A549 (cell line): Measurements from ENCODE around the gene KLF5. TPM values are rescaled to one million over a fixed set of nuclear protein-coding genes. Genes with fewer than 3 reads are reported as not detected.

Experiments used
- ATAC-seq, 2 experiments: fragments of 200-7000 bp in 1 of 2; fragments of >200 bp in 1 of 2; cut with Nextera tagmentation in 1 of 2; cut with Tn5 transposase in 1 of 2; 3 replicates each; pipeline versions ENCODE4 v1.8.0 to v1.9.1; 2018 to 2020; ENCODE audit warnings: mild to moderate bottlenecking in 1 of 2, moderate library complexity in 1 of 2
- CTCF ChIA-PET: fragments of 300-600 bp; sonication (Branson Sonifier 250); formaldehyde crosslinking; extraction: SDS; loops from one replicate; lab custom pipeline; 2021; ENCODE audit warnings: antibody characterized with exemption, inconsistent platforms; lab: Yijun Ruan, JAX
- POLR2A ChIA-PET: fragments of 350-600 bp; formaldehyde crosslinking; extraction: SDS; loops from one replicate; lab custom pipeline; 2021; ENCODE audit warnings: antibody characterized with exemption, inconsistent platforms; lab: Yijun Ruan, JAX
- DNase-seq, 2 experiments: peaks; one replicate each; pipeline versions ENCODE4 v3.0.0 to v3.0.0-alpha.2; 2011 to 2016; ENCODE audit warnings: low read depth in 1 of 2, low spot score in 1 of 2
- FAIRE-seq: peaks from 2 replicates; lab custom pipeline; 2011; peaks lifted over from hg19 to GRCh38; lab: Jason Lieb, UNC
- H3K27ac ChIP-seq, 2 experiments: fragments of >200 bp; sonication (Bioruptor Twin); formaldehyde crosslinking; 3 replicates each; pipeline ENCODE4 v1.5.1; 2016 to 2017
- H3K4me1 ChIP-seq: fragments of >200 bp; sonication (Bioruptor Twin); formaldehyde crosslinking; 3 replicates; pipeline ENCODE4 v1.6.1; 2016
- H3K4me2 ChIP-seq: fragments of >200 bp; sonication (Bioruptor Twin); formaldehyde crosslinking; 3 replicates; pipeline ENCODE4 v1.6.1; 2016
- H3K4me3 ChIP-seq: fragments of >200 bp; sonication (Bioruptor Twin); formaldehyde crosslinking; 3 replicates; pipeline ENCODE4 v1.5.1; 2016
- H3K9me3 ChIP-seq: fragments of >200 bp; sonication (Bioruptor Twin); formaldehyde crosslinking; 3 replicates; pipeline ENCODE4 v1.6.1; 2016
- CBX2 ChIP-seq: fragments of 200-600 bp; sonication (generic); IDR thresholded peaks from 2 replicates; pipeline ENCODE4 v1.6.1; 2016; ENCODE audit warnings: low read depth, mild to moderate bottlenecking, borderline replicate concordance
- CBX8 ChIP-seq: fragments of 200-600 bp; sonication (generic); IDR thresholded peaks from 2 replicates; pipeline ENCODE4 v1.6.1; 2016
- CEBPB ChIP-seq, 2 experiments: fragments of >200 bp in 1 of 2; sonication (Bioruptor Twin) in 1 of 2; formaldehyde crosslinking in 1 of 2; IDR thresholded peaks; 2 replicates each; pipeline ENCODE4 v1.6.1; 2012 to 2016
- EHF ChIP-seq: fragments of 250-450 bp; sonication (Bioruptor Pico); IDR thresholded peaks from 2 replicates; pipeline ENCODE4 v1.5.0; 2020; ENCODE audit warnings: mild to moderate bottlenecking
- EP300 ChIP-seq, 2 experiments: fragments of >200 bp; sonication (Bioruptor Twin); formaldehyde crosslinking; IDR thresholded peaks; 2 replicates in 1 of 2; 3 replicates in 1 of 2; pipeline ENCODE4 v1.6.1; 2016 to 2017
- ESRRA ChIP-seq: fragments of 150-350 bp; IDR thresholded peaks from 2 replicates; pipeline ENCODE4 v1.6.1; 2014; ENCODE audit warnings: mild to moderate bottlenecking, low read length, borderline replicate concordance
- FOSL2 ChIP-seq, 2 experiments: fragments of 450-650 bp in 1 of 2; fragments of >200 bp in 1 of 2; sonication (Bioruptor Twin) in 1 of 2; formaldehyde crosslinking; IDR thresholded peaks; 2 replicates each; pipeline versions ENCODE4 v1.5.0 to v1.6.1; 2016 to 2020; ENCODE audit warnings: mild to moderate bottlenecking in 1 of 2, moderate library complexity in 1 of 2
- FOXS1 ChIP-seq: fragments of 250-450 bp; sonication (Bioruptor Pico); IDR thresholded peaks from 2 replicates; pipeline ENCODE4 v1.5.0; 2020; ENCODE audit warnings: mild to moderate bottlenecking, moderate library complexity
- GATA3 ChIP-seq: IDR thresholded peaks from 2 replicates; pipeline ENCODE4 v1.6.1; 2012; ENCODE audit warnings: borderline replicate concordance
- HEYL ChIP-seq: fragments of 250-450 bp; sonication (Bioruptor Pico); IDR thresholded peaks from 2 replicates; pipeline ENCODE4 v1.8.0; 2021; ENCODE audit warnings: mild to moderate bottlenecking, moderate library complexity
- JUNB ChIP-seq: fragments of >200 bp; sonication (Bioruptor Twin); formaldehyde crosslinking; IDR thresholded peaks from 2 replicates; pipeline ENCODE4 v1.6.1; 2016
- MAZ ChIP-seq: fragments of 150-350 bp; IDR thresholded peaks from 2 replicates; pipeline ENCODE4 v1.6.1; 2014; ENCODE audit warnings: antibody characterized with exemption, low read depth, low read length, borderline replicate concordance
- NFE2L2 ChIP-seq: fragments of 150-350 bp; conservative IDR thresholded peaks from 2 replicates; pipeline ENCODE4 v1.6.1; 2014; ENCODE audit warnings: low read length
- NPAS2 ChIP-seq: fragments of 250-450 bp; sonication (Bioruptor Pico); IDR thresholded peaks from 2 replicates; pipeline ENCODE4 v1.8.0; 2022; ENCODE audit warnings: mild to moderate bottlenecking, moderate library complexity, borderline replicate concordance
- PHF8 ChIP-seq: fragments of 200-600 bp; sonication (generic); IDR thresholded peaks from 2 replicates; pipeline ENCODE4 v1.6.1; 2016; ENCODE audit warnings: low read depth, mild to moderate bottlenecking, antibody characterized with exemption, moderate library complexity, borderline replicate concordance
- POLR2A ChIP-seq: IDR thresholded peaks from 2 replicates; pipeline ENCODE4 v1.6.1; 2012; ENCODE audit warnings: mild to moderate bottlenecking, low read length
- RAD21 ChIP-seq, 2 experiments: fragments of >200 bp in 1 of 2; sonication (Bioruptor Twin) in 1 of 2; formaldehyde crosslinking in 1 of 2; IDR thresholded peaks in 1 of 2; conservative IDR thresholded peaks in 1 of 2; 2 replicates in 1 of 2; 3 replicates in 1 of 2; pipeline ENCODE4 v1.6.1; 2012 to 2018; ENCODE audit warnings: inconsistent platforms in 1 of 2
- RARB ChIP-seq: fragments of 250-450 bp; sonication (Bioruptor Pico); IDR thresholded peaks from 2 replicates; pipeline ENCODE4 v1.8.0; 2021; ENCODE audit warnings: mild to moderate bottlenecking, moderate library complexity
- RCOR1 ChIP-seq: fragments of 150-350 bp; IDR thresholded peaks from 2 replicates; pipeline ENCODE4 v1.6.1; 2014; ENCODE audit warnings: antibody characterized with exemption, low read length, low read depth
- RFX5 ChIP-seq: fragments of 450-650 bp; IDR thresholded peaks from 2 replicates; pipeline ENCODE4 v1.7.1; 2014; ENCODE audit warnings: antibody characterized with exemption, mild to moderate bottlenecking, moderate library complexity
- SMC3 ChIP-seq: fragments of >200 bp; sonication (Bioruptor Twin); formaldehyde crosslinking; IDR thresholded peaks from 3 replicates; pipeline ENCODE4 v1.6.1; 2018; ENCODE audit warnings: inconsistent platforms
- SREBF2 ChIP-seq: fragments of 450-650 bp; IDR thresholded peaks from 2 replicates; pipeline ENCODE4 v1.6.1; 2014; ENCODE audit warnings: mild to moderate bottlenecking, moderate library complexity
- TFCP2L1 ChIP-seq: fragments of 250-450 bp; sonication (Bioruptor Pico); IDR thresholded peaks from 2 replicates; pipeline ENCODE4 v1.5.0; 2021; ENCODE audit warnings: mild to moderate bottlenecking
- ZC3H11A ChIP-seq: fragments of 450-650 bp; IDR thresholded peaks from 2 replicates; pipeline ENCODE4 v1.6.1; 2014; ENCODE audit warnings: antibody characterized with exemption, mild to moderate bottlenecking
- ZNF302 ChIP-seq: fragments of 250-450 bp; sonication (Bioruptor Pico); IDR thresholded peaks from 2 replicates; pipeline ENCODE4 v1.9.0; 2021; ENCODE audit warnings: inconsistent platforms, mild to moderate bottlenecking, moderate library complexity
- ZSCAN20 ChIP-seq: fragments of 250-450 bp; sonication (Bioruptor Pico); IDR thresholded peaks from 2 replicates; pipeline ENCODE4 v1.8.0; 2022; ENCODE audit warnings: mild to moderate bottlenecking, moderate library complexity
- WGBS: methylation state at CpG from one replicate; pipeline ENCODE4 v1.1.6; 2017; ENCODE audit errors: missing lambda C conversion rate; 5-methylcytosine and 5-hydroxymethylcytosine counted together
- polyA plus RNA-seq, 4 experiments: library from polyadenylated mRNA; depleted of rRNA in 3 of 4; stranded (reverse); fragments of >200 nt; fragmentation: RNase III in 1 of 4; extraction: RNeasy Plus Mini Kit Qiagen cat#74134 plus additional on column Dnase treatment in 1 of 4; gene quantifications; 2 replicates in 3 of 4; 3 replicates in 1 of 4; pipeline ENCODE4 v1.2.3, GENCODE V29; 2011 to 2017
- TF ChIP-seq, protein P1 (sequence below): fragments of 450-650 bp; IDR thresholded peaks from 2 replicates; pipeline ENCODE4 v1.6.1; 2014; ENCODE audit warnings: antibody characterized with exemption
- TF ChIP-seq, protein P2 (sequence below): fragments of 250-450 bp; sonication (Bioruptor Pico); IDR thresholded peaks from 2 replicates; pipeline ENCODE4 v1.5.0; 2021; ENCODE audit warnings: mild to moderate bottlenecking, moderate library complexity, borderline replicate concordance
- TF ChIP-seq, protein P3 (sequence below): fragments of >200 bp; sonication (Bioruptor Twin); formaldehyde crosslinking; IDR thresholded peaks from 3 replicates; pipeline ENCODE4 v1.5.1; 2016

Gene KLF5
- polyA plus RNA-seq, 2 of the 4 experiments (the other 2 are of a cell fraction), result 48.7 to 83.5 TPM

DNA sequence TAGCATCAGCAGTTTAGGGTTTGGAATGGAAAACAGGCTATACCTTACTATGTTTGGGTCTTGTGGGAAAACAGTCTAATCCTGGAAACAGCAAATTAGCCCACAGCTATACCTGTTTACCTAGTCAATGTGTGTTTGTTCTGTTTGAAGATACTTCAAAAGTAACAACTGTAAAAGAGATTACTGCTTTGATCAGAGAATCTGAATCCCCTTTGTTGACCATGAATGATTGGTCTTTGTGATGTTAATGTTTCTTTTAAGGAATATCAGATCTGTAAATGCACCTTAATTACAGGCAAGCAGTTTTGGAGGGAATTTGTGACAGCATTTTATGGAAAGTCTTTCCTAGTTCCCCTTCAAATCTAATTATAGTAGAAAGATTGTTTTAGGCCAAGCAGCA is 20.7 kb upstream of the KLF5 start:
- H3K4me3 ChIP-seq, result no peak overlapping the region
- FAIRE-seq (no peak), DNase-seq (no peak), ATAC-seq (no peak)
- TF ChIP-seq POLR2A (no peak), RARB (CRISPR knock-in tag) (no peak), SMC3 (no peak), CBX8 (no peak), FOSL2 (IDR thresholded peaks at IDR 0.05) (no peak), FOSL2 (CRISPR knock-in tag; IDR thresholded peaks at IDR 0.05) (no peak), ZSCAN20 (no peak), PHF8 (no peak), SREBF2 (no peak), RAD21 (conservative IDR thresholded peaks at IDR 0.05 in 1 of 2, IDR thresholded peaks at IDR 0.05 in 1 of 2) (no peak), RFX5 (no peak), ZC3H11A (no peak), FOXS1 (CRISPR knock-in tag) (no peak)
- TF ChIP-seq, protein P1, sequence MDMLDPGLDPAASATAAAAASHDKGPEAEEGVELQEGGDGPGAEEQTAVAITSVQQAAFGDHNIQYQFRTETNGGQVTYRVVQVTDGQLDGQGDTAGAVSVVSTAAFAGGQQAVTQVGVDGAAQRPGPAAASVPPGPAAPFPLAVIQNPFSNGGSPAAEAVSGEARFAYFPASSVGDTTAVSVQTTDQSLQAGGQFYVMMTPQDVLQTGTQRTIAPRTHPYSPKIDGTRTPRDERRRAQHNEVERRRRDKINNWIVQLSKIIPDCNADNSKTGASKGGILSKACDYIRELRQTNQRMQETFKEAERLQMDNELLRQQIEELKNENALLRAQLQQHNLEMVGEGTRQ, result no peak
- TF ChIP-seq, protein P2, sequence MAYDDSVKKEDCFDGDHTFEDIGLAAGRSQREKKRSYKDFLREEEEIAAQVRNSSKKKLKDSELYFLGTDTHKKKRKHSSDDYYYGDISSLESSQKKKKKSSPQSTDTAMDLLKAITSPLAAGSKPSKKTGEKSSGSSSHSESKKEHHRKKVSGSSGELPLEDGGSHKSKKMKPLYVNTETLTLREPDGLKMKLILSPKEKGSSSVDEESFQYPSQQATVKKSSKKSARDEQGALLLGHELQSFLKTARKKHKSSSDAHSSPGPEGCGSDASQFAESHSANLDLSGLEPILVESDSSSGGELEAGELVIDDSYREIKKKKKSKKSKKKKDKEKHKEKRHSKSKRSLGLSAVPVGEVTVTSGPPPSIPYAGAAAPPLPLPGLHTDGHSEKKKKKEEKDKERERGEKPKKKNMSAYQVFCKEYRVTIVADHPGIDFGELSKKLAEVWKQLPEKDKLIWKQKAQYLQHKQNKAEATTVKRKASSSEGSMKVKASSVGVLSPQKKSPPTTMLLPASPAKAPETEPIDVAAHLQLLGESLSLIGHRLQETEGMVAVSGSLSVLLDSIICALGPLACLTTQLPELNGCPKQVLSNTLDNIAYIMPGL (CRISPR knock-in tag), result no peak
- H3K4me2 ChIP-seq, result no peak overlapping the region
- H3K9me3 ChIP-seq, result no peaks in the 10 kb centered on the region
- POLR2A ChIA-PET, result no interaction called here
- CTCF ChIA-PET, result no interaction called here
- H3K27ac ChIP-seq, result peak overlapping the region; percentile 47 to 77; a peak in 4 of 6 replicates
- H3K4me1 ChIP-seq, result peaks cover 44% of the 10 kb centered on the region

DNA sequence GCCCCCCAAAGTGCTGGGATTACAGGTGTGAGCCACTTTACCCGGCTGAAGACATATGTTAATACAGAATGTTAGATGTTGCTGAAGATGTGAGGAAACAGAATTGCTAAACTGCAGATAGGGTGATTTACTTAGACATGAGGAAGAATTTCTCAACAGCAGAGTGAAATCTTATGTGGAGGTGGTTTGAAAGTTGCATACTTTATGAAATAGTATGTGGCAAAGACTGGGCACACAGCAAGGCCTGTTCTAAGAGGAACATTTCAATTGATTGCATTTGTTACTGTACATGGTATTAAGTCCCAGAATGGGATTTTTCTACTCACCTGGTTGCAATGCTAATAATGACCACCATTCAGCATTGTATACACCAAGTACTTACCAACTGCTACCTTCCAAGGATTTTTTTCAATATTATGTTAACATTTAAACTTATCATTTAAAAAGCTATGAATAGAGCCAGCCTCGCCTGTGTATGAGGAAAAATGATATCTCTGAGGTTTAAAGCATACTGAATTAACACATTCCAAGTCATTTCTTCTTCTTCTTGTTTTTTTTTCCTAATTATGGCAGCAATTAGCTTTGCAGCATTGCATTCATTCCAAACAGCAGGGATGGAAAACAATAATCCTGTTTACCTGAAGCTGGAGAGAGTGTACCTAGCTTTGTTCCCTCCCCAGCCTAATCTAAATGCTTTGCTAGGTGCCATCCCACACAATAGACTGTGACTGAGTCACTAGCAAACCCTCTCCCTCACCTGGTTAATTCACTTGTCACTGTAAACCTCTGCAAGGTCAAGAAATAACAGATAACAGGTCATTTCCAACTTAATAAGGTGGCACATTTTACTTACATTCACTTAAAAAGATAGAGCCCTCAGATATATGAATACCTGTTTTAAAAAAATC is 19.4 kb upstream of the KLF5 start:
- 63% methylated on average over 2 of the region's 2 CpGs for WGBS
- no peak for DNase-seq
- Histone ChIP-seq H3K9me3 (no peaks in the 10 kb centered on the region), H3K4me2 (peak overlapping the region; percentile 77)
- no peak for TF ChIP-seq ZC3H11A
- TF ChIP-seq CEBPB (IDR thresholded peaks at IDR 0.05), result 0 out of 4 replicates have a peak, but pooled peaks of 1 of the 2 experiments have one; percentile 19
- TF ChIP-seq, all 56 proteins: peak for 1
- peaks cover 38% of the 10 kb centered on the region for H3K4me1 ChIP-seq
- ATAC-seq (0 out of 6 replicates have a peak, but pooled peaks of 1 of the 2 experiments have one; percentile 17), FAIRE-seq (no peak)
- CTCF ChIA-PET, result interaction anchor here (0.7 to 1.0 kb wide), 3 partner anchors 10 to 92 kb away, joined by 3 read pairs; no protein-coding TSS in a partner anchor
- no peak overlapping the region; the same call in 2 of the 3 replicates for H3K4me3 ChIP-seq
- peak overlapping the region; percentile 77 to 93 for H3K27ac ChIP-seq
- POLR2A ChIA-PET, result interaction anchor here (2.3 kb wide), 1 partner anchor 19 kb away, joined by 14 read pairs; the partner anchor contains the start of gene KLF5

DNA sequence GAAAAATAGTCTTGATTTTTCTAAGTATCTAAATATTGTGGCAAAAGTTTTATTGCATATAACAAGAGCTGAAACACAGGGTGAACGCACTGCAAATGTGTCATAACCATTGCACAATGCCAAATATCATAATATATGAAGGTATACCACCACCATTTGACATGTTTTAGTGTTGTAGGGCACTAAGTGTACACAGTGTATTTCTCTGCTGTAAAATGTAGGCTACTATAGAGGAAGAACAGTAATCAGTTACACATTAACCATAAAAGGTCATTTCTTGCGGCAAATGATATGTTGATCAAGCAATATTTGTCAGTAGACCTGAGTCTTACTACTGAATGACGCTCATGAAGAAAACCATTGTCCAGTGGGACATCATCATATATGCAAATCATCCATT is 18.3 kb upstream of the KLF5 start:
- H3K4me1 ChIP-seq, result peaks cover 37% of the 10 kb centered on the region
- peak overlapping the region; percentile 16; the same call in 1 of the 3 replicates for H3K4me3 ChIP-seq
- POLR2A ChIA-PET, result interaction anchor here (1.3 to 2.3 kb wide), 3 partner anchors 15 to 18 kb away, joined by 5 to 14 read pairs (median 9); partner anchors contain the start of gene KLF5
- FAIRE-seq (no peak), ATAC-seq (peak; percentile 84 to 89), DNase-seq (peak; percentile 40 to 88)
- H3K27ac ChIP-seq, result peak overlapping the region; percentile 77 to 93
- peak overlapping the region; percentile 77 for H3K4me2 ChIP-seq
- 0% methylated on average over 3 of the region's 3 CpGs for WGBS
- CTCF ChIA-PET, result interaction anchor here (1.1 kb wide), 1 partner anchor 16 kb away, joined by 4 read pairs; no protein-coding TSS in a partner anchor
- no peaks in the 10 kb centered on the region for H3K9me3 ChIP-seq
- TF ChIP-seq HEYL (CRISPR knock-in tag) (no peak), TFCP2L1 (no peak), ZNF302 (CRISPR knock-in tag) (no peak), ESRRA (no peak), FOSL2 (IDR thresholded peaks at IDR 0.05) (no peak), FOSL2 (CRISPR knock-in tag; IDR thresholded peaks at IDR 0.05) (no peak; the same call in 1 of the 2 replicates), GATA3 (peak; percentile 4; the same call in 1 of the 2 replicates), NPAS2 (CRISPR knock-in tag) (no peak), CBX2 (no peak), POLR2A (no peak), RCOR1 (no peak), RAD21 (conservative IDR thresholded peaks at IDR 0.05 in 1 of 2, IDR thresholded peaks at IDR 0.05 in 1 of 2) (no peak; a peak in 1 of 5 replicates), EP300 (IDR thresholded peaks at IDR 0.05) (peak in 1 of 2 experiments; percentile 39; a peak in 1 of 5 replicates), MAZ (no peak), NFE2L2 (no peak), JUNB (0 out of 2 replicates have a peak, but pooled peaks have one; percentile 9), EHF (CRISPR knock-in tag) (no peak)
- TF ChIP-seq, protein P3, sequence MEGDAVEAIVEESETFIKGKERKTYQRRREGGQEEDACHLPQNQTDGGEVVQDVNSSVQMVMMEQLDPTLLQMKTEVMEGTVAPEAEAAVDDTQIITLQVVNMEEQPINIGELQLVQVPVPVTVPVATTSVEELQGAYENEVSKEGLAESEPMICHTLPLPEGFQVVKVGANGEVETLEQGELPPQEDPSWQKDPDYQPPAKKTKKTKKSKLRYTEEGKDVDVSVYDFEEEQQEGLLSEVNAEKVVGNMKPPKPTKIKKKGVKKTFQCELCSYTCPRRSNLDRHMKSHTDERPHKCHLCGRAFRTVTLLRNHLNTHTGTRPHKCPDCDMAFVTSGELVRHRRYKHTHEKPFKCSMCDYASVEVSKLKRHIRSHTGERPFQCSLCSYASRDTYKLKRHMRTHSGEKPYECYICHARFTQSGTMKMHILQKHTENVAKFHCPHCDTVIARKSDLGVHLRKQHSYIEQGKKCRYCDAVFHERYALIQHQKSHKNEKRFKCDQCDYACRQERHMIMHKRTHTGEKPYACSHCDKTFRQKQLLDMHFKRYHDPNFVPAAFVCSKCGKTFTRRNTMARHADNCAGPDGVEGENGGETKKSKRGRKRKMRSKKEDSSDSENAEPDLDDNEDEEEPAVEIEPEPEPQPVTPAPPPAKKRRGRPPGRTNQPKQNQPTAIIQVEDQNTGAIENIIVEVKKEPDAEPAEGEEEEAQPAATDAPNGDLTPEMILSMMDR, result no peak
